PC-9 (cell line): Measurements from ENCODE around the gene FAH.

Source experiments
- EZH2 ChIP-seq: fragments of 200-600 bp; sonication (generic); IDR thresholded peaks from 2 replicates; pipeline ENCODE4 v1.8.0; 2017; ENCODE audit warnings: antibody characterized with exemption, low read depth
- TF ChIP-seq, protein P1 (sequence below): fragments of 200-600 bp; sonication (generic); conservative IDR thresholded peaks from 2 replicates; pipeline ENCODE4 v1.6.1; 2017; ENCODE audit warnings: mixed run types, antibody characterized with exemption, mild to moderate bottlenecking, moderate library complexity

GRCh38 chr15:80132382-80132781 lies 20.4 kb upstream of the FAH start:
- TF ChIP-seq, protein P1, sequence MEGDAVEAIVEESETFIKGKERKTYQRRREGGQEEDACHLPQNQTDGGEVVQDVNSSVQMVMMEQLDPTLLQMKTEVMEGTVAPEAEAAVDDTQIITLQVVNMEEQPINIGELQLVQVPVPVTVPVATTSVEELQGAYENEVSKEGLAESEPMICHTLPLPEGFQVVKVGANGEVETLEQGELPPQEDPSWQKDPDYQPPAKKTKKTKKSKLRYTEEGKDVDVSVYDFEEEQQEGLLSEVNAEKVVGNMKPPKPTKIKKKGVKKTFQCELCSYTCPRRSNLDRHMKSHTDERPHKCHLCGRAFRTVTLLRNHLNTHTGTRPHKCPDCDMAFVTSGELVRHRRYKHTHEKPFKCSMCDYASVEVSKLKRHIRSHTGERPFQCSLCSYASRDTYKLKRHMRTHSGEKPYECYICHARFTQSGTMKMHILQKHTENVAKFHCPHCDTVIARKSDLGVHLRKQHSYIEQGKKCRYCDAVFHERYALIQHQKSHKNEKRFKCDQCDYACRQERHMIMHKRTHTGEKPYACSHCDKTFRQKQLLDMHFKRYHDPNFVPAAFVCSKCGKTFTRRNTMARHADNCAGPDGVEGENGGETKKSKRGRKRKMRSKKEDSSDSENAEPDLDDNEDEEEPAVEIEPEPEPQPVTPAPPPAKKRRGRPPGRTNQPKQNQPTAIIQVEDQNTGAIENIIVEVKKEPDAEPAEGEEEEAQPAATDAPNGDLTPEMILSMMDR = no peak
- TF ChIP-seq EZH2 = no peak
